Measurements from ENCODE around the gene ERC1.
"Not testable (repeated sequence)": the region's sequence is repeated elsewhere in the genome, so short reads cannot be mapped to it uniquely, and the experiment has no call there.

ERC1 gene

DNA sequence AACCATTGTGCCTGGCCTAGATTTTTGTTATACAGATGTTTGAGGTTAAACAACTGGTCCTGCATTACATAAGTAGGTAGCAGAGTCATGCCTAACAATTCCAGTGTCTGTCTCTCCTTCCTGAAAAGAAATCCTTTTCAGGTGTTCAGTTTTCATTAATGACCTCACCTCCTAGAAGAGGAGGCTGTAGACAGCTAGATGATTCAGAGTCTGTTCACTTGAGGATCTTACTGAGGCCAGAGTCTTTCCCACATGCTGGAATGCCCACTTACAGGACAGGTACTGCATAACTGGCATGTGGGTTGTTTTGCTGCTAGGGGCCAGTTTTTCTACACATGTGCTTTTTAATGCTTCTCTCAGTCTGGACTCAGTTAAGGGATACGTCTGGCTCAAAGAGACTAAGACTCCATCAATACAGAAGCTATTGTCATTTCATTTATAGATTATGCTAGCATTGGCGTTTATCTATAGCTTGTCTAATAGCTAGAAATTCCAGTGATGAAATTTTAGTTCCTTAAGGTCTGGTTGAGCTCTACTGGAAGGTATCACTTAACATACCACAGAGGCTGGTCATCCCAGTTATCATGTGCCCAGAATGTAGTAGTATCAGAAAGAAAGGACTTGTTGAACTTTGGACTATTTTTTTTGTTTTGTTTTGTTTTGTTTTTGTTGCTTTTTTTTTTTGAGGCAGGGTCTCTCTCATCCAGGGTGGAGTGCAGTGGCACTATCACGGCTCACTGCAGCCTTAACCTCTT lies 206.4 kb downstream of the ERC1 start:
- DNase-seq: no peak

DNA sequence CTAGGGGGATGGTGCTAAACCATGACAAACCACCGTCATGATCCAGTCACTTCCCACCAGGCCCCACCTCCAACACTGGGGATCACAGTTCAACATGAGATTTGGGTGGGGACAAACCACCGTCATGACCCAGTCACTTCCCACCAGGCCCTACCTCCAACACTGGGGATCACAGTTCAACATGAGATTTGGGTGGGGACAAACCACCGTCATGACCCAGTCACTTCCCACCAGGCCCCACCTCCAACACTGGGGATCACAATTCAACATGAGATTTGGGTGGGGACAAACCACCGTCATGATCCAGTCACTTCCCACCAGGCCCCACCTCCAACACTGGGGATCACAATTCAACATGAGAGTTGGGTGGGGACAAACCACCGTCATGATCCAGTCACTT lies 207.8 kb downstream of the ERC1 start:
- DNase-seq: not testable (repeated sequence)

DNA sequence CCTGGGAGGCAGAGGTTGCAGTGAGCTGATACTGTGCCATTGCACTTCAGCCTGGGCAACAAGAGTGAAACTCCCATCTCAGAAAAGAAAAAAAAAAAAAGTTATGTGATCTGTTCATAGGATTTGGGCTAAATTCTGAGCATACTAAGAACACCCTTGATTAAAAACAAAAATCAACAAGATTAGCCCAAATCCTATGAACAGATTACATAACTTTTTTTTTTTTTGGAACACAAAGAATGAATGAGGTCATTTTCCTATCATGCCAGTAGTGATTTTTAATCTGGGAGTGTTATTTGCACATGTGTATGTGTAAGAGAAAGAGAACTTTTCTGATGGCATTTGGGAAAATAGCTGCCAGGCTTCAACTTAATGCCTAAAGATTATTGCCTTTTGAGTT lies 208.7 kb downstream of the ERC1 start:
- DNase-seq: no peak

DNA sequence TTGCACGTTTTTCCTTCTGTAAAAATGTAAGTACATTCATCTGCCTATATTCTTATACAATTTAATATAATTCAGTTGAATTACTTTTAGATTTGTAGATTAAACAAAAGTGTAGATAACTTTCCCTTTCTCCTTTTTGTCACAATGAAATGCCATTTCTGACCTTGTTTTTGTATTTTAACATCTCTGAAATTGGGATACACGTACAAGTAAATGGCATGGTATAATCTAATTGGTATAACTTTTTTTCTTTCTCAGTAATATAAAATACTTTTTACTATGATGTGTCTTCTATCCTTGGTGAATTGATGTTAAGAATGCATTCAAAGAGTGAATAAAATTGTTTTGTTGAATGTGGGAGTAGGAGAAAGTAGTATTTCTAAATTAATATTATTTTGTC lies 210.0 kb downstream of the ERC1 start:
- no peak for DNase-seq

DNA sequence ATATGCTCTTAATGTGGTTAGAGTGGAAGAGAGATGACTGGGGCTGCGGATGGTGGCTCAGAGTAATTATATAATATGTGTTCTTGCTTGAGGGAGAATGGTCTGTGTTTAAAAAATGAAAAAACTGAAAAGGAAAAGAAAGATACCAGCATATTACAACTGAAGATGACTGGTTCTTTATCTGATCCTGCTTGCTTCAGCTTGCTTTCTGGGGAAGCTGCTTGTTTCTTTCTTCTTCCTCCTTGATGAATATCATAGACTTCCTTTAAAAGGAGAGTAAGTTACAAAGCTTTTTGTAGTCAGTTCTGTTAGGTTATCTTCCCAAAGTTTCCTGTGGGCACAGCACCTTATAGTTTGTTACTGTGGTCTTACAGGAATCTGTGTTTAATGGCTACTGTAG lies 210.9 kb downstream of the ERC1 start:
- no peak for DNase-seq

DNA sequence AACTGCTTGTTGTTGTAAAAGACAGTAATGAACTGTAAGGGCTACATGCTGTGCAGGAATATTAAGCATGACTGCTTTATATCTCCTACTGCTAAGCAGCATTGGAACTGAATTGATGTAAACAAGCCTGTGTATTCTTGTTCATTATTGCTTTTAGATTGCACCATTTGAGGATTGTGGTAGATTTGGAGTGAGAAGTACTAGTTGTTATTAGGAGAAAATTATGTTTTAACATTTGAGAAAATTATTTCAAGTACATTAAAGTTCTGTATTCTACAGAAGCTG lies 212.7 kb downstream of the ERC1 start:
- DNase-seq: peak in 1 of 2 experiments; percentile 60

DNA sequence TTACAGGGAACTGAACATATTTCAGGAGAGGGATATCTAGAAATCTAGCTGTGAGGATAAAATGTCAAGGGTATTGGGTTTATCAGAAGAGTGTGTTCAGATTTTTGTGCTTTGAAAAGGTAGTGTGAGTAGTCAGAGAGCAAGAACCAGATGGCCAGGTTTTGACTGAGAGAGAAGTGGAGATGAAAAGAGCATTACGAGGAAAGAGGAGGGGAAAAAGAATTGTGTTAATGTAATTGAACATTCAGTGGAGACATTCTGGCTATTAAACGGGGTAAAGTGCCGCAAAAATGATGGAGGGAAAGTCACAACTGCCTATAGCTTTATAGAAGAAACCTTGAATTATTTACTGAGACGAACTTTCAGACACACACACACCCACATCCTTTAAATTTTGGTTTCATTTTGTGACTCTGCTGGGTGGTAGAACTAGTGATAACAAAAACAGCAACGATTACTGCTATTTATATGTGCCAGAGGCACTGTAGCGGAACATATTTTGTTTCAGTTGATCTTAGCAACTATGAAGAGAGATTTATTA lies 213.6 kb downstream of the ERC1 start:
- no peak for DNase-seq

DNA sequence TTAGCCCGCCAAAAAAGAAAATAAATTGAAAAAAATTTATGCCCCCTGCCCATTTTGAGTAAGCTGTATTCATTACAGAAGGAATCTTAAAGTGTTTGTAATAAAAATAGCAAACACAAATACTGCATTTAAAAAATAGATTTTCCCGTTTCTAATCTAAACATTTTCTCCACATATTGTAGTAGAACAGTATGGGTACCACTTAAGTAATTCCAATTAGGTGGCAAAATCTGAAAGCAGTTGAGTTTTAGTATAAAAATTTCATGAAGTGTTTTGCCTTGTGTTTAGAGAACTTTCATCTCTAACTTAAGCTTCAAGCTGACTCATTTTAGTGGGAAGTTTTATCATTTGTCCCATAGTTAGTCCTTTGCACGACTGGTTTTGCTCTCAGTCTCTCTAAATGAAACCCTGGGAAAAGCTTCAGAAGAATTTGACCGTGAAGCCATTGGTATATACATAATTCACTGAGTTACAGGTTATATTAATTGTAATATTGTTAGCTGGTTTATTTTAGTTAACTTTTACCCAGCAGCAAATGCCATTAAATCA lies 214.6 kb downstream of the ERC1 start:
- no peak for DNase-seq

DNA sequence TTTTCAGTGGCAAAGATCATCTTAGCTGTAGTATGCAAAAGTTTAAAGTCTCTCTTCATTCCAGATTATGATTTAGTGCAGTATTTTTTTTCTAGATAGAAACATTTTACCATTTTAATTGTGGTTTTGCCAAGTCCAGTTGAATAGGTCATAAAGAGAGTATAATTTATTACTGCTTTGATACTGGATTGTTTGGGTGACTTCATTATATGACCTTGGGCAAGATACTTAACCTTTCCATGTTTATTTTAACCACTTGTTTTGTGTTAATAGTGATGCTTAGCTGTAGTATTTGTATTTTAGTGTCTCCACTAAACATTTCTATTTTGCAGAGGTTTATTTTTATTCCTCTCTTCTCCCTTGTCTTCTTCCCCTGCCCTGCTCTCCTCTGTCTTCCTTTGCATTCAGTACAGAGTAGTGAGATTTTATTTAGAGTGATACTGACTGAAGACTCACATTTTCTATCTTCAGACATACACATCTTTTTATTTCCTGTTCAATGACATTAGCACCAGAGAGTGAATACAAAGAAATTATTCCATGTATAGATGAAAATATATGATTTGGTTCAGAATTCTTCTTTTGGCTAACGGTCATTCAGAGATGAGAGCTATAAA lies 215.2 kb downstream of the ERC1 start:
- no peak for DNase-seq

DNA sequence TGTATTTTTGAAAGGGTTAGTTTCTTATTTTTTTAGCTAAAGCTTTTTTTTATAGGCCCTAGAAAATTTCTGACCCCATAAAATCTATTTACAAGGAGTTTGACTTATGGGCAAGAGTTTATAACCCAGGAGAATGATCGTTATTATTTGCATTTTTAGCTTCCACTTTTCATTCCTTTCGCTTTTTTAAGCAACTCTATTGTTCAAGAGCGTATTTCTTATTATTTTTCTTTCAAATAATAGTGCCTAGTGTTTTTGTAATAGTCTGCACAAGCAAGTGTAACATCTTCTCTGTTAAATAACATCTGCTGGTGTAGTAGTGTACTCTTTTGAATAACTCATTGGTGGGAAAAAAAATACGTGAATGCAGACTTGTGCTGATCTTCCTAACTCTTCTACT lies 216.3 kb downstream of the ERC1 start:
- DNase-seq: no peak

DNA sequence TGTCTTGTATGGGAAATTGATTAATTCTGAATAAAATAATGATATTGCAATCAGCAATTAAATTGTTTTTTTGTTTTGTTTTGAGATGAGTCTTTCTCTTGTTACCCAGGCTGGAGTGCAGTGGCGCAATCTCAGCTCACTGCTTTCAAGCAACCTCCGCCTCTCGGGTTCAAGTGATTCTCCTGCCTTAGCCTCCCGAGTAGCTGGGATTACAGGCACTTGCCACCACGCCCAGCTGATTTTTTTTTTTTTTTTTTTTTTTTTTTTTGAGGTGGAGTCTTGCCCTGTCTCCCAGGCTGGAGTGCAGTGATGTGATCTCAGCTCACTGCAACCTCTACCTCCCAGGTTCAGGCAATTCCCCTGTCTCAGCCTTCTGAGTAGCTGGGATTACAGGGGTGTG lies 217.7 kb downstream of the ERC1 start:
- DNase-seq: not testable (repeated sequence)

DNA sequence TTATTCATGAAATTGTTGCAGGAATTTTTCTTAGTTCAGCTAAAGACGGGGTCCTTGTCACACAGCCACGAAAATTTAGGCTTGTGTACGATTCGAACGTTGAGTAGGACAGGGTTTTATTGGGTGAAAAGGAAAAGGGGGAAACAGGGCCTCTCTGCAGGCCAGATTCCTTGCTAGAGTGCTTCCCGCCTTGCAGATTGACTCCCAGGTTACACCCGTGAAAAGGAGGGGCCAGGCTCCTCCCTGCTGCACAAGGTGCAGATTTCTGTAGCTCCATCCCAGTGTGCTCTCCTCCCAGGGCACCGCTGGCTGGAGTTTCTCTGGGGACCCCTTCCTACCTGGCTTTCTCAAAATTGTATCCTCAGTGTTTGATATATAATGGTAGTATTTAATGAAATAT lies 221.5 kb downstream of the ERC1 start:
- DNase-seq: no peak

DNA sequence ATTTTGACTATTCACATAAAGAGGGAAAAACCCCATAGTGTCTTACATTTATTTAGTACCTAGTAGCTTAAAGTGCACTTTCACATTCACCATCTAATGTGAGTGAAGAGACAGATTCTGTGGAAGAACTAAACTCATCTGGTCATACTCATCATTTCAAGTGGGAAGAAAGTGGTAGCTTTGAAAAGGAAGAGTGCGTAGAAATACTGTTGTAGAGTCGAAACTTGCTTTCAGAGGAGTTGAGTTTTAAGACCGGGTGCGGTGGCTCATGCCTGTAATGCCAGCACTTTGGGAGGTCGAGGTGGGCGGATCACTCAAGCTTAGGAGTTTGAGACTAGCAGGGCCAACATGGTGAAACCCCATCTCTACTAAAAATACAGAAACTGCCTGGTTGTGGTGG lies 222.2 kb downstream of the ERC1 start:
- DNase-seq: no peak

DNA sequence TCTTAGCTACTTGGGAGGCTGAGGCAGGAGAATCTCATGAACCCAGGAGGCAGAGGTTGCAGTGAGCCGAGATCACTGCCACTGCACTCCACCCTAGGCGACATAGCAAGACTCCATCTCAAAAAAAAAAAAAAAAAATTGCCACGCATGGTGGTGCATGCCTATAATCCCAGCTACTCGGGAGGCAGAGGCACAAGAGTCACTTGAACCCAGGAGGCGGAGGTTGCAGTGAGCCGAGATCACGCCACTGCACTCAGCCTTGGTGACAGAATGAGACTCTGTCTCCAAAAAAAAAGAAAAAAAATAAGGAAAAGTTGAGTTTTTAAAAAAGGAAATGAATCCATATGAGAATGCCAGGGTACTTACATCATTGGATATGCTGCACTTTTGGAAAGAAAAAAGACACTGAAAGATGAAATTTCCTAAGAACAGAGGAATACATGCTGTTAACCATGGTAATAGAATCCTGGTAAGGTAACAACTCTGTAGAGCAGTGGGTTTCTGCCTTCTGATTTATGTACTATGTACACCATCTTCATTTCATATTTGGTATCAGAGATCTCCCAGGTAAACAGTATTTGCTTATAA lies 222.7 kb downstream of the ERC1 start:
- no peak for DNase-seq

DNA sequence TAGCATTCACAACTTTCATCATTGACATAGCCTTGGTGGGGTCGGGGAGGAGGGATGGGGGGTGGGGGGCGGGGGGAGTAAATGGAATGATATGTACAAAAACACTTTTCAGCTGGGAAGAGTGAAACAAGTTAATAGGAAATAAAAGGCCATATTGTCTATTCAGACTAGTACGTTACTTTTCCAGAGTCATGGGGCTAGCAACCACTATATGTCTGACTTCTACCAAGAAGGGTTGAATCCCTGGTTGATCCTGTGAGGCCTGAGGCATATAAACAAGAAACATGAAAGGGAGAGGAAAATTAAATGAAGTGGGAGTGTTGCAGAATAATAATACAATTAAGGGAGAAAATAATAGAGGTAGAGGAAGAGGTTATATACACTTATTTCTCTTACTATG lies 225.5 kb downstream of the ERC1 start:
- DNase-seq: no peak

DNA sequence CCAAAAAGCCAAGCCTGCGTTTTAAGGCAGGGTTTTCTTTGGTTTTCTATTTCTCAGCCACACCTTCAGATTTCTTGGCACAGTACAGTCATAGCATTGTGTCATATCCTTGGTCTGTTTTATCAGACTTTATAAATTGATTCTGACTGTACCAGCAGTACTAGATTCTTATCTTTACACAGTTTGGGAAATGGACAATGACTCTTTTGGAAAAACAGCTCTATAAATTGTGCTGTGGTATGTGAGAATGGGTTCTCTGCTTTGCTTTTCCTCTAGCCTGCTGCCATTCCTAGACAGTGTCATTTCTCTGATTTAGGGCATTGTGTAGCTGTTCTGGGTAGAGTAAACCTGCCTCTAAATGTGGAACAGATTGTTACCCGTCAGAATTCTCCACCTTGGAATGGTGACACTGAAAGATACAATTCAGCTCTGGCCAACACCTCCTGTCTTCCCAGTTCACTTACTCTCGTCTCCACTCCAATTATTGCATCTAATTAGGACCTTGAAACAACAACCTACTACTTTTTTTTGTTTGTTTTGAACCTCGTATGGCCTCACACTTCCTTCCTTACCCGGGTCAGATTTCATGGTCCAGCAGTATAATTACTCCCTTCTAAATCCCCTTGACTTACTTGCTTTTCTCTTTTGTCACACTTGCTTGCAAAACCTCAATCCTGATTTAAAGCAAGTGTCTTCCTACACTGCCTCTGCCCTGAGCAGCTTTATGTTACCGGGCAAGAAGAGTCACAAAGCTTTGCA lies 226.3 kb downstream of the ERC1 start:
- DNase-seq: no peak

DNA sequence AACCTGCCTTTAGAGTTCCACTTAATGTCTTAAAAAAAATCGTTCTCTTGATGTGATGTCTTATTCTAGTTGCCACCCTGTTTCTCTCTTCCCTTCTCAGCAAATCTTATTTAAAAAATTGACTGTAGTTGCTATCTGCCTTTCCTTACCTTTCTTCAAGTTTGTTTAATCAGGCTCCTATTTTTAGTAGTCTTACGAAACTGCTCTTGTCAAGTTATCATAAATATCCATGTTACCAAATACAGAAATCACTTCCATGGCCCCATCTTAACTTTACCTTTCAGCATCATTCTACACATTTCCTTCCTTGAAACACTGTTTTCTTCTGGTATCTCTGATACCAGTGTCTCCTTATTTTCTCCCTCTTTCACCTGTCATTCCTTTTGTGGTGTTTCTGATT lies 227.3 kb downstream of the ERC1 start:
- no peak for DNase-seq

DNA sequence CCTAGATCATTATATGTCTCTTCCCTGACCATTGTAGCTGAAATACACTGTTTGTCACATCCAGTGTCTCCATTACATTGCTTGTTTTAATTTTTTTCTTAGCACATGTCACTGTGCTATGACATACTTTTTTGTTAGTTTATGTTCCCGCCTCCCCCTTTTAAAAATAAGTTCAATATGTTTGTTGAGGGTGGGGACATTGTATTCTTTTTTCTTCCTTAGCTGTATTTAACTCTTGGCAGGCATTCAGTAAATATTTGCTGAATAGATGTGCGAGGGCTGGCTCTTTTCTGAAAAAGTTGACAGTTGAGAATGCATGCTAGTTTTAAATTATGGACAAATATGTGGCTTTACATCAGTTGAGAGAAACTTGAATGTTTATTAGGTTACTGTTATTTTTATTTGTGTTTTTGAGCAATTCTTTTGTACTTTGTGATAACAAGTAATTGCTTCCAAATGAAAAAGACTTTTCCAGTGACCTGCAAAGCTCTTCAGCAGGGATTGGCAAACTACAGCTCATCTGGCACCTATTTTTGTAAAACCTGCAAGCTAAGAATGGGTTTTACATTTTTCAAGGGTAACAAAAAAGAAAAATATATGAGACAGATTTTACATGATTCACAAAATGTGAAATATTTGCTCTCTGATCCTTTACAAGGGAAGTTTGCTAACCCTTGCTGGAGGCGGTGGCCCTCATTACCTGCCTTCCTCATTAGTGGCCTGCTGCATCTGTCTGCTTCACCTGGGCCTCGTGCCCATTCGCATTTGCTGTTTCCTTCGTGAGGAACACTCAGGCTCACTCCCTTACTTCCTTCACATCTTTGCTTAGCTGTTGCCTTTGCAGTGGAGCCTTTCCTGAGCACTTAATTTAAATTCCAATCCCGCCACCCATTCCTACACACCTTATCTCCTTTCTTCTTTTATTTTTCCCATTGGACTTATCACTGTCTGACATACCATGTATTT lies 229.4 kb downstream of the ERC1 start:
- peak; percentile 83 to 93 for DNase-seq

DNA sequence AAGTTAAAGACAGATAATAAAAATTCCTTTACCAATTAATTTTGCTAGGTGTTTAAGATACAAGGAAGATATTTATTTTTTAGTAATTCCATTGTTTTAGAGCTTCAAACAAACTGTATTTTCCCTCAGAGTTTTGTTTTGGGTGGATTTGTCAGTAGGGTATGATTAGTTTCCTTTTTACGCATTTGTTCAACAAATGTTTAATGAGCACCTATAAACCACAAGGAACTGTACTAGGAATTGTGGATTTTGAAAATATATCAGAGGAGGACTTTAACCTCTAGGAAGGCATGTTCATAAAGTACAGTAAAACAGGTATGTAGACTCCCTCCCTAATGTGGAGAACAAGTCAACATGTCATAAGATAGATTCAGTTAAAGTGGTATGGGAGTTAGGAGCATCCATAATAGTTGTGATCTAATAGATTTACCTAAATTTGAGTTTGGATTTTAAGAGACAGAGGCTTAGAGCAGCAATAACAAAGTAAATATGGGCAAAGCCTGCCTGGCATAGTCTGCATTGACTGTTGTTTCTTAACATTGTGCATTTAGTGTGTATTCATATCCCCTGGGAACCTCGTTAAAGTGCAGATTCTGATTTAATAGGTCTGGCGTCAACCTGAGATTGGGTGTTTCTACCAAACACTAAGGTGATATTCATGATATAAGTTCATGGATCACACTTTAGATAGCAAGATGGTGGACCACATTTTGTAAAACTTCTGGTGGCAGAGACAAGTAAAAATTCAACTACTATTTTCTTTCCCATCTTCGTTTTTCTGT lies 232.0 kb downstream of the ERC1 start:
- no peak for DNase-seq

DNA sequence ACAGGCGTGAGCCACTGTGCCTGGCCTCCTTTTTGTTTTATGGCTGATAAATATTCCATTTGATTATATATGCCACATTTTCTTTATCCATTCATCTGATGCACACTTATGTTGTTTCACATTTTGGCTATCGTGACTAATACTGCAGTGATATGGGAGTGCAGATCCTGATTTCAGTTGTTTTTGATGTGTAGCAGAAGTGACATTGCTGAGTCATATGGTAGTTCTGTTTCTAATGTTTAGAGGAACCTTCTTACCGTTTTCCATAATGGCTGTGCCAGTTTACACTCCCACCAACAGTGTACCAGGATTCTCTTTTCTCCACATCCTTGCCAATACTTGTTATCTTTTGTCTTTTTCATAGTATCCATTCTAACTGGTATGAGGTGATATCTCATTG lies 235.9 kb downstream of the ERC1 start:
- DNase-seq: no peak

DNA sequence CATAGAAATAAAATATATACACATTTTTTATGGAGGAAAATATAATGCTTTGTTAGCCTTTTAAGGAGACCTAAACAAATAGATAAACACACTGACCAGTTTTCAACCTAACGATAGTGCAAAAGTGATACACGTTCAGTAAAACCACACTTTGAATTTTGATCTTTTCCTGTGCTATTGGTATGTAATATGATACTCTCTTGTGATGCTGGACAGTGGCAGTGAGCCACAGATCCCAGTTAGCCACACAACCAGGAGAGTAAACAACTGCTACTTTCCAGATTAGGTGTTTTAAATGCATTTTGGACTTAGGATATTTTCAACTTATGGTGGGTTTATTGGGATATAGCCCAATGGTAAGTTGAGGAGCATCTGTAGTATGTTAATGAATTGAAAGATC lies 243.1 kb downstream of the ERC1 start:
- no peak for DNase-seq
